NCI-H2029 (cell line): ENCODE measurements around the gene PAOX.

ENCODE experiments used
- DNase-seq: peaks from one replicate; lab custom pipeline; 2025; lab: John Stamatoyannopoulos, UW

PAOX gene

GRCh38 chr10:133439517-133440461, 60.7 kb downstream of the PAOX start:
- DNase-seq = no peak

GRCh38 chr10:133440633-133441285, 61.7 kb downstream of the PAOX start:
- no peak for DNase-seq
